ELF-1 (cell line): ENCODE data around the gene P2RY6.

ENCODE experiments used
- DNase-seq: peaks from one replicate; pipeline ENCODE4 v3.0.0-alpha.2; 2016; ENCODE audit warnings: low read depth, low spot score

The P2RY6 gene

GRCh38 chr11:73334384-73335203, 62.5 kb downstream of the P2RY6 start:
- peak; percentile 86 for DNase-seq

GRCh38 chr11:73335204-73335923, 63.2 kb downstream of the P2RY6 start:
- DNase-seq: peak; percentile 94

- DNase-seq: no peak
These were observed 65.7 kb downstream of the P2RY6 start for GRCh38 chr11:73337846-73338245.

- no peak for DNase-seq
These were observed 66.1 kb downstream of the P2RY6 start for GRCh38 chr11:73338279-73338678.

GRCh38 chr11:73340164-73340563, 68.0 kb downstream of the P2RY6 start:
- no peak for DNase-seq

- DNase-seq: no peak
These were observed 70.5 kb downstream of the P2RY6 start for GRCh38 chr11:73342633-73343032.

- DNase-seq: no peak
These were observed 71.1 kb downstream of the P2RY6 start for GRCh38 chr11:73343076-73343873.

- DNase-seq: no peak
These were observed 72.1 kb downstream of the P2RY6 start for GRCh38 chr11:73344191-73344607.

GRCh38 chr11:73345481-73346160, 73.5 kb downstream of the P2RY6 start:
- no peak for DNase-seq

GRCh38 chr11:73346186-73346935, 74.2 kb downstream of the P2RY6 start:
- DNase-seq: no peak

GRCh38 chr11:73347067-73347466, 74.9 kb downstream of the P2RY6 start:
- no peak for DNase-seq
